Daoy (cell line): ENCODE data around the gene DCAF17. TPM values are rescaled to one million over a fixed set of nuclear protein-coding genes. Genes with fewer than 3 reads are reported as not detected.

Experiments
- total RNA-seq: library from RNA; depleted of rRNA; stranded (reverse); fragments of >200 nt; shearing (Covaris generic); gene quantifications from 2 replicates; pipeline ENCODE4 v1.2.3, GENCODE V29; 2014; rRNA removed

The DCAF17 gene
- total RNA-seq, 1 experiment from 2014 or later, result 15.4 TPM

Other genes with a start within 250 kb of the DCAF17 start
- 17.1 and 20.2 TPM in 2 replicates for gene METTL8, start 236 bp upstream of the DCAF17 start, total RNA-seq
- gene CYBRD1, start 88.2 kb downstream of the DCAF17 start, total RNA-seq, result 10.2 and 12.3 TPM in 2 replicates